SK-N-SH (cell line): Measurements from ENCODE around the gene HMX2. TPM values are rescaled to one million over a fixed set of nuclear protein-coding genes. Genes with fewer than 3 reads are reported as not detected.

Source experiments
- CTCF ChIA-PET: fragments of 300-600, 350-600 bp; formaldehyde crosslinking; extraction: SDS; loops from one replicate; lab custom pipeline; 2021; lab: Yijun Ruan, JAX
- POLR2A ChIA-PET: fragments of 350-600 bp; sonication (Branson Sonifier 250); formaldehyde crosslinking; extraction: SDS; loops from one replicate; lab custom pipeline; 2020; ENCODE audit warnings: antibody characterized with exemption, inconsistent platforms; lab: Yijun Ruan, JAX
- DNase-seq: peaks from one replicate; pipeline ENCODE4 v3.0.0; 2012
- H2AFZ ChIP-seq: fragments of 200-600 bp; sonication (generic); 2 replicates; pipeline ENCODE4 v1.8.1; 2016; ENCODE audit warnings: antibody characterized with exemption, mild to moderate bottlenecking, low read depth
- H3F3A ChIP-seq: fragments of 200-600 bp; sonication (generic); replicated peaks from 2 replicates; pipeline ENCODE3; 2016; ENCODE audit warnings: antibody characterized with exemption, mild to moderate bottlenecking; ENCODE audit not compliant: insufficient read depth
- H3K27ac ChIP-seq, 2 experiments: fragments of 200-500 bp in 1 of 2; fragments of 200-600 bp in 1 of 2; sonication (Bioruptor generic) in 1 of 2; sonication (generic), shearing (Covaris generic) in 1 of 2; 2 replicates each; pipeline versions ENCODE4 v1.5.1 to v1.6.1; 2014 to 2016; ENCODE audit warnings: low read depth in 2 of 2, inconsistent platforms in 1 of 2, low read length in 1 of 2, mild to moderate bottlenecking in 1 of 2, mixed read lengths in 1 of 2
- H3K27me3 ChIP-seq: fragments of 200-600 bp; sonication (generic), shearing (Covaris generic); 2 replicates; pipeline ENCODE4 v1.6.1; 2016; ENCODE audit warnings: mixed run types; ENCODE audit not compliant: insufficient read depth
- H3K36me3 ChIP-seq, 2 experiments: fragments of 200-500 bp in 1 of 2; fragments of 200-600 bp in 1 of 2; sonication (Bioruptor generic) in 1 of 2; sonication (generic) in 1 of 2; replicated peaks in 1 of 2; 2 replicates each; pipeline versions ENCODE3 to v1.5.1; 2014 to 2016; ENCODE audit warnings: low read length in 1 of 2, mild to moderate bottlenecking in 1 of 2; ENCODE audit not compliant: insufficient read depth in 2 of 2, control insufficient read depth in 1 of 2
- H3K4me1 ChIP-seq, 2 experiments: fragments of 200-500 bp in 1 of 2; fragments of 200-600 bp in 1 of 2; sonication (Bioruptor generic) in 1 of 2; sonication (generic), shearing (Covaris generic) in 1 of 2; 2 replicates each; pipeline versions ENCODE4 v1.5.1 to v1.6.1; 2014 to 2016; ENCODE audit warnings: low read depth in 1 of 2, low read length in 1 of 2, mixed run types in 1 of 2; ENCODE audit not compliant: insufficient read depth in 2 of 2, control insufficient read depth in 1 of 2
- H3K4me2 ChIP-seq: fragments of 200-600 bp; sonication (generic), shearing (Covaris generic); 2 replicates; pipeline ENCODE4 v1.6.1; 2017; ENCODE audit warnings: mixed run types
- H3K4me3 ChIP-seq, 2 experiments: fragments of 200-500 bp in 1 of 2; fragments of 200-600 bp in 1 of 2; sonication (Bioruptor generic) in 1 of 2; sonication (generic), shearing (Covaris generic) in 1 of 2; 2 replicates each; pipeline versions ENCODE4 v1.5.1 to v1.8.1; 2014 to 2016; ENCODE audit warnings: low read depth in 2 of 2, inconsistent platforms in 1 of 2, low read length in 1 of 2, mild to moderate bottlenecking in 1 of 2, mixed read lengths in 1 of 2, moderate library complexity in 1 of 2
- H3K79me2 ChIP-seq: fragments of 200-600 bp; sonication (generic); 2 replicates; pipeline ENCODE4 v1.8.1; 2017; ENCODE audit warnings: mild to moderate bottlenecking; ENCODE audit not compliant: insufficient read depth
- H3K9ac ChIP-seq: fragments of 200-600 bp; sonication (generic); 2 replicates; pipeline ENCODE4 v1.6.1; 2017; ENCODE audit warnings: mixed run types
- H3K9me2 ChIP-seq: fragments of 200-600 bp; sonication (generic); 2 replicates; pipeline ENCODE4 v1.6.1; 2017; ENCODE audit warnings: mixed run types
- H3K9me3 ChIP-seq: fragments of 200-600 bp; sonication (generic); 2 replicates; pipeline ENCODE4 v1.6.1; 2017; ENCODE audit warnings: mixed run types, mild to moderate bottlenecking, moderate library complexity
- H4K20me1 ChIP-seq: fragments of 200-600 bp; sonication (generic); 2 replicates; pipeline ENCODE4 v1.6.1; 2017; ENCODE audit warnings: mild to moderate bottlenecking, mixed run types; ENCODE audit not compliant: insufficient read depth
- CHD2 ChIP-seq: fragments of 150-350 bp; IDR thresholded peaks from 2 replicates; pipeline ENCODE4 v1.6.1; 2018; ENCODE audit warnings: low read length; ENCODE audit not compliant: partially characterized antibody
- EZH2phosphoT487 ChIP-seq: fragments of 200-600 bp; sonication (generic); IDR thresholded peaks from 2 replicates; pipeline ENCODE4 v1.6.1; 2017; ENCODE audit warnings: low read depth, mixed run types, mild to moderate bottlenecking, antibody characterized with exemption, moderate library complexity, borderline replicate concordance
- FOSL2 ChIP-seq: IDR thresholded peaks from 2 replicates; pipeline ENCODE4 v1.4.0; 2012; ENCODE audit warnings: low read depth, mild to moderate bottlenecking, moderate library complexity, borderline replicate concordance
- JUND ChIP-seq: IDR thresholded peaks from 2 replicates; pipeline ENCODE4 v1.4.0; 2012
- NFIC ChIP-seq: IDR thresholded peaks from 2 replicates; pipeline ENCODE4 v1.4.0; 2012; ENCODE audit warnings: borderline replicate concordance
- RAD21 ChIP-seq: IDR thresholded peaks from 2 replicates; pipeline ENCODE4 v1.6.1; 2012; ENCODE audit warnings: mild to moderate bottlenecking, low read length
- RCOR1 ChIP-seq: fragments of 150-350 bp; IDR thresholded peaks from 2 replicates; pipeline ENCODE4 v1.6.1; 2017; ENCODE audit warnings: antibody characterized with exemption, low read length
- RXRA ChIP-seq: IDR thresholded peaks from 2 replicates; pipeline ENCODE4 v1.4.0; 2012; ENCODE audit warnings: low read depth, mild to moderate bottlenecking, borderline replicate concordance
- TAF1 ChIP-seq: IDR thresholded peaks from 2 replicates; pipeline ENCODE4 v1.6.1; 2012; ENCODE audit warnings: low read depth, mild to moderate bottlenecking, low read length, moderate library complexity, borderline replicate concordance
- TCF12 ChIP-seq: IDR thresholded peaks from 2 replicates; pipeline ENCODE4 v1.4.0; 2012
- WGBS: methylation state at CpG from one replicate; pipeline ENCODE4 v1.1.6; 2017; ENCODE audit warnings: low lambda C conversion rate; 5-methylcytosine and 5-hydroxymethylcytosine counted together
- polyA plus RNA-seq, 3 experiments: library from polyadenylated mRNA; depleted of rRNA; stranded (reverse); fragments of >200 nt; gene quantifications; 2 replicates each; pipeline ENCODE4 v1.2.3, GENCODE V29; 2012
- TF ChIP-seq, protein P1 (sequence below): fragments of 150-350 bp; IDR thresholded peaks from 2 replicates; pipeline ENCODE4 v1.6.1; 2016; ENCODE audit warnings: mild to moderate bottlenecking, low read depth, low read length
- TF ChIP-seq, protein P2 (sequence below): IDR thresholded peaks from 2 replicates; pipeline ENCODE4 v1.4.0; 2012; ENCODE audit warnings: low read depth, borderline replicate concordance
- TF ChIP-seq, protein P3 (sequence below): fragments of 200-600 bp; sonication (generic); IDR thresholded peaks from 2 replicates; pipeline ENCODE4 v1.6.1; 2017; ENCODE audit warnings: antibody characterized with exemption, mild to moderate bottlenecking, moderate library complexity

HMX2 gene
- polyA plus RNA-seq, 1 of the 3 experiments (the other 2 are of a cell fraction) = not detected

DNA sequence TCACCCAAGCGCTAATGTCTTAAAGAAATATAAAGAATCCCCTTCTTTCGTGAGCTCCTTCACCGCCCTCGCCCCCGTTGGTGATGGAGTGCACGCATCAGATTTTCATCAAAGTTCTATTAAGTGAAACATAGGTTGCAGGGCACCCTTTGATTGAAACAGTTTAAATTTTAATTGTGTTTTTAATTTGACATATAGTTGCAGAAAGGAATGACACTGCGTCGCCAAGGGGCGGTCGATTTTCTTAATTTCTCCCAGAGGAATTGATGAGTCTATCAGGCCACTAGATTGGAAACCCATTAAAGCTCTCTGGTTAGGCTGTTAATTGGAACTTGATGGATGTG, 4.1 kb upstream of the HMX2 start:
- H2AFZ ChIP-seq = no peak overlapping the region
- H3K4me3 ChIP-seq = no peak overlapping the region
- no peaks in the 10 kb centered on the region for H3K9me3 ChIP-seq
- no peak overlapping the region for H3K27ac ChIP-seq
- H3K27me3 ChIP-seq = peaks cover 100% of the 10 kb centered on the region
- no peak overlapping the region for H3K9ac ChIP-seq
- no peak for TF ChIP-seq NFIC
- TF ChIP-seq RXRA = no peak
- TF ChIP-seq EZH2phosphoT487 = no peak
- TF ChIP-seq, protein P1, sequence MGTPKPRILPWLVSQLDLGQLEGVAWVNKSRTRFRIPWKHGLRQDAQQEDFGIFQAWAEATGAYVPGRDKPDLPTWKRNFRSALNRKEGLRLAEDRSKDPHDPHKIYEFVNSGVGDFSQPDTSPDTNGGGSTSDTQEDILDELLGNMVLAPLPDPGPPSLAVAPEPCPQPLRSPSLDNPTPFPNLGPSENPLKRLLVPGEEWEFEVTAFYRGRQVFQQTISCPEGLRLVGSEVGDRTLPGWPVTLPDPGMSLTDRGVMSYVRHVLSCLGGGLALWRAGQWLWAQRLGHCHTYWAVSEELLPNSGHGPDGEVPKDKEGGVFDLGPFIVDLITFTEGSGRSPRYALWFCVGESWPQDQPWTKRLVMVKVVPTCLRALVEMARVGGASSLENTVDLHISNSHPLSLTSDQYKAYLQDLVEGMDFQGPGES = no peak
- TF ChIP-seq FOSL2 = no peak
- no peak for TF ChIP-seq CHD2
- no peak for TF ChIP-seq RCOR1
- TF ChIP-seq, protein P2, sequence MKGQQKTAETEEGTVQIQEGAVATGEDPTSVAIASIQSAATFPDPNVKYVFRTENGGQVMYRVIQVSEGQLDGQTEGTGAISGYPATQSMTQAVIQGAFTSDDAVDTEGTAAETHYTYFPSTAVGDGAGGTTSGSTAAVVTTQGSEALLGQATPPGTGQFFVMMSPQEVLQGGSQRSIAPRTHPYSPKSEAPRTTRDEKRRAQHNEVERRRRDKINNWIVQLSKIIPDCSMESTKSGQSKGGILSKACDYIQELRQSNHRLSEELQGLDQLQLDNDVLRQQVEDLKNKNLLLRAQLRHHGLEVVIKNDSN = no peak
- TF ChIP-seq TAF1 = no peak
- no peak for TF ChIP-seq JUND
- H3K4me2 ChIP-seq = no peak overlapping the region
- H3F3A ChIP-seq = no peaks in the 10 kb centered on the region
- no peaks in the 10 kb centered on the region for H3K9me2 ChIP-seq
- no peak for DNase-seq
- 30% methylated on average over 10 of the region's 10 CpGs for WGBS
- POLR2A ChIA-PET = interaction anchor here (1.7 kb wide), 1 partner anchor 10 kb away, joined by 7 read pairs; the partner anchor contains the start of gene BUB3
- H3K79me2 ChIP-seq = no peaks in the 10 kb centered on the region
- CTCF ChIA-PET = interaction anchor here (0.5 to 4.8 kb wide), 8 partner anchors 10 to 440 kb away, joined by 3 to 51 read pairs (median 4); partner anchors contain the start of gene BUB3
- no peaks in the 10 kb centered on the region for H3K36me3 ChIP-seq
- H3K4me1 ChIP-seq = peaks cover 0 to 9% of the 10 kb centered on the region in 2 experiments; a peak in 1 of 4 replicates
- H4K20me1 ChIP-seq = 0 out of 2 replicates have a peak, but pooled peaks cover 4% of the 10 kb centered on the region

DNA sequence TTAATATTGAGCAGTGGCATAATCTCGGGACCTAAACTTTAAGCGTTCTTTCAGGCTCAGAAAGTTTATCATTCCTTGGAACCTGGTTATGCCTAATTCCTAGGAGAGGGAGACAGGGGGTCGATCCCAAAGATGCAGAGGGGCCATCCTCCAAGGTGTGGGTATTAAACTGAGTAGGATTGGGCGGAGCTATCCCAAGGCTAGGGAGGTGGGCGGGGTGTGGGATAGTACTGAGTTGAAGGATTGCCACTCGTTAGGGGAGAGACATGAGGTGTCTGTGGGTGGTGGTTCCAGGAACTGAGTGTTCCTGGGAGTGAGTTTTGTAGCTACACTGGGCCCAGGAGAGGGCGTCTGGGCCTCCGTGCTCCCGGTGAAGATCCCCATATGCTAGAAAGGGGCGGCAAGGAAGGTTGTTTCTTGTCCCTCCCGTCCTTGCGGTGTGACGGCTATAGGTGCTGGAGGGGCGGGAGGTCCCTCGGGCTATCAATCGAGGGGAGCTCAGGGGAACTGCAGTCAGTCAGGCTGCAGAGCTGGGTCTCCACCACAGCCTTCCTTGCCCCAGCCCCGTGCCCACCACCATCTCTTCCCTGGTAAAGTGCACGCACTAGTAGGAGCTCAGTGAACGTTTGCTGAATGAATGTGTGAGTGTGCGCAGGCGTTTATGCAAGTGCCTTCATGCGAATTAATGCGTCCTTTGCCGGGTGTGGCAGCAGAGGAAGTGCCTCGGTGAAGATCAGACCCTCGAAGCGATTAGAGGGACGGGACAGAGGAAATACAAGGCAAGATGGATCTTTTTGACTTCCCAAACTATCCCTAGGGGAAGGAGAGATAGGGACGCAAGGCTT, 3.0 kb upstream of the HMX2 start:
- Histone ChIP-seq H3K4me1 (peaks cover 0 to 12% of the 10 kb centered on the region in 2 experiments; a peak in 1 of 4 replicates), H3K4me3 (no peak overlapping the region), H3K27ac (no peak overlapping the region), H3K79me2 (no peaks in the 10 kb centered on the region), H3F3A (no peaks in the 10 kb centered on the region), H3K4me2 (no peak overlapping the region), H3K27me3 (peaks cover 100% of the 10 kb centered on the region), H4K20me1 (0 out of 2 replicates have a peak, but pooled peaks cover 4% of the 10 kb centered on the region), H3K9me2 (no peaks in the 10 kb centered on the region)
- POLR2A ChIA-PET = interaction anchor here (1.7 kb wide), 1 partner anchor 9 kb away, joined by 7 read pairs; the partner anchor contains the start of gene BUB3
- DNase-seq = peak; percentile 74
- CTCF ChIA-PET = interaction anchor here (0.8 to 4.8 kb wide), 14 partner anchors 8 to 439 kb away, joined by 3 to 51 read pairs (median 4); partner anchors contain the start of gene BUB3
- TF ChIP-seq EZH2phosphoT487 (peak; percentile 73; the same call in 1 of the 2 replicates), TCF12 (no peak), RAD21 (peak; percentile 40)
- TF ChIP-seq, protein P3, sequence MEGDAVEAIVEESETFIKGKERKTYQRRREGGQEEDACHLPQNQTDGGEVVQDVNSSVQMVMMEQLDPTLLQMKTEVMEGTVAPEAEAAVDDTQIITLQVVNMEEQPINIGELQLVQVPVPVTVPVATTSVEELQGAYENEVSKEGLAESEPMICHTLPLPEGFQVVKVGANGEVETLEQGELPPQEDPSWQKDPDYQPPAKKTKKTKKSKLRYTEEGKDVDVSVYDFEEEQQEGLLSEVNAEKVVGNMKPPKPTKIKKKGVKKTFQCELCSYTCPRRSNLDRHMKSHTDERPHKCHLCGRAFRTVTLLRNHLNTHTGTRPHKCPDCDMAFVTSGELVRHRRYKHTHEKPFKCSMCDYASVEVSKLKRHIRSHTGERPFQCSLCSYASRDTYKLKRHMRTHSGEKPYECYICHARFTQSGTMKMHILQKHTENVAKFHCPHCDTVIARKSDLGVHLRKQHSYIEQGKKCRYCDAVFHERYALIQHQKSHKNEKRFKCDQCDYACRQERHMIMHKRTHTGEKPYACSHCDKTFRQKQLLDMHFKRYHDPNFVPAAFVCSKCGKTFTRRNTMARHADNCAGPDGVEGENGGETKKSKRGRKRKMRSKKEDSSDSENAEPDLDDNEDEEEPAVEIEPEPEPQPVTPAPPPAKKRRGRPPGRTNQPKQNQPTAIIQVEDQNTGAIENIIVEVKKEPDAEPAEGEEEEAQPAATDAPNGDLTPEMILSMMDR = peak; percentile 23; the same call in 1 of the 2 replicates
- TF ChIP-seq, all 33 proteins: peak for 3
- H3K9ac ChIP-seq = no peak overlapping the region
- 26% methylated on average over 18 of the region's 29 CpGs for WGBS
- no peaks in the 10 kb centered on the region for H3K9me3 ChIP-seq
- H3K36me3 ChIP-seq = no peaks in the 10 kb centered on the region
- no peak overlapping the region for H2AFZ ChIP-seq
